ENCODE results near the gene EXOC6B. TPM values are rescaled to one million over a fixed set of nuclear protein-coding genes. Genes with fewer than 3 reads are reported as not detected.

EXOC6B gene
- total and polyA plus RNA-seq, 2 of the 8 experiments (the other 6 are each of a cell fraction or from before 2014, with no cell fraction given): 13.5 to 33.0 TPM

- Histone ChIP-seq H4K91ac (replicated peaks; ENCODE audit: insufficient read length, low read length) (no peak overlapping the region), H2AFZ (ENCODE audit: low read length) (no peak overlapping the region), H3K79me2 (ENCODE audit: control insufficient read depth in 1 of 2, insufficient read depth in 2 of 2, low read length in 2 of 2) (no peaks in the 10 kb centered on the region), H2BK12ac (ENCODE audit: low read depth, low read length) (no peak overlapping the region), H3K36me3 (ENCODE audit: control insufficient read depth in 2 of 4, insufficient read depth in 4 of 4, low read length in 3 of 4) (no peaks in the 10 kb centered on the region), H3K79me1 (ENCODE audit: low read depth, low read length) (no peaks in the 10 kb centered on the region), H3K23me2 (ENCODE audit: low read depth, low read length) (no peaks in the 10 kb centered on the region), H4K20me1 (replicated peaks in 1 of 2; ENCODE audit: control insufficient read depth in 1 of 2, insufficient read depth in 2 of 2, low read length in 2 of 2) (no peaks in the 10 kb centered on the region), H2BK120ac (replicated peaks; ENCODE audit: low read depth, low read length) (no peak overlapping the region), H3K4me3 (ENCODE audit: extremely low read depth in 1 of 4, insufficient read depth in 2 of 4, low read depth in 3 of 4, low read length in 4 of 4) (no peak overlapping the region), H4K5ac (ENCODE audit: insufficient read length, low read depth, low read length) (no peak overlapping the region), H3K23ac (ENCODE audit: insufficient read length) (no peak overlapping the region), H3K9ac (replicated peaks in 1 of 4; ENCODE audit: extremely low read depth in 1 of 4, low read depth in 3 of 4, low read length in 3 of 4) (no peak overlapping the region), H3K14ac (ENCODE audit: insufficient read length) (no peak overlapping the region), H3K9me3 (ENCODE audit: insufficient read depth in 2 of 2, low read depth in 1 of 2, low read length in 1 of 2) (no peaks in the 10 kb centered on the region), H2BK15ac (ENCODE audit: low read length) (no peak overlapping the region), H3K27me3 (replicated peaks in 1 of 4; ENCODE audit: control insufficient read depth in 3 of 4, extremely low read depth in 1 of 4, insufficient read depth in 3 of 4, low read length in 3 of 4) (no peaks in the 10 kb centered on the region), H3K4me1 (replicated peaks in 1 of 4; ENCODE audit: control insufficient read depth in 3 of 4, insufficient read depth in 4 of 4, low read length in 3 of 4) (no peaks in the 10 kb centered on the region), H2AK5ac (ENCODE audit: low read depth, low read length) (no peak overlapping the region), H4K8ac (ENCODE audit: extremely low read depth, insufficient read depth, low read length) (no peak overlapping the region), H3K4ac (replicated peaks; ENCODE audit: insufficient read length, low read depth, low read length) (no peak overlapping the region), H2BK5ac (ENCODE audit: low read depth, low read length) (no peak overlapping the region), H3K4me2 (ENCODE audit: insufficient read depth in 1 of 2, low read depth in 2 of 2, low read length in 2 of 2) (no peak overlapping the region), H3K27ac (ENCODE audit: low read depth, low read length) (no peak overlapping the region), H3K18ac (ENCODE audit: extremely low read depth, low read length) (no peak overlapping the region), H3K56ac (replicated peaks; ENCODE audit: insufficient read length, low read depth, low read length) (no peak overlapping the region), H2BK20ac (ENCODE audit: low read length) (no peak overlapping the region)
- CTCF ChIA-PET (ENCODE audit: partially characterized antibody): no interaction called here
- DNase-seq (ENCODE audit: low read depth in 1 of 2, low spot score in 2 of 2) (no peak), FAIRE-seq (no peak)
- TF ChIP-seq ASH2L (IDR thresholded peaks at IDR 0.05; ENCODE audit: low read length) (no peak), E2F6 (IDR thresholded peaks at IDR 0.05) (no peak), KDM1A (IDR thresholded peaks at IDR 0.05; ENCODE audit: borderline replicate concordance, low read length) (no peak), BACH1 (IDR thresholded peaks at IDR 0.05; ENCODE audit: low read length) (no peak)
- WGBS, 2 experiments (ENCODE audit: extremely low coverage in 1 of 2, insufficient coverage in 1 of 2, insufficient read length in 1 of 2, insufficient replicate concordance in 2 of 2, low coverage in 1 of 2, low lambda C conversion rate in 2 of 2, missing lambda C conversion rate in 1 of 2): 94% methylated on average over 2 of the region's 2 CpGs; no CpG with 5 or more reads in 1 of the 2 experiments
- POLR2A ChIA-PET (ENCODE audit: partially characterized antibody): no interaction called here
Observed at GRCh38 chr2:72673279-72673678, 152.6 kb downstream of the EXOC6B start.
